DND-41 (cell line): Measurements from ENCODE around the gene NRDC.
A peak's percentile ranks its signal among the peaks of the same experiment; 100 is the strongest.
"Not testable (repeated sequence)": the region's sequence is repeated elsewhere in the genome, so short reads cannot be mapped to it uniquely, and the experiment has no call there.

Experiments used
- ATAC-seq: fragments of 200-7000 bp; cut with Tn5 transposase; 3 replicates; pipeline ENCODE4 v1.9.1; 2021; ENCODE audit warnings: low read depth; ENCODE audit not compliant: insufficient read depth
- DNase-seq: peaks from one replicate; pipeline ENCODE4 v3.0.0-alpha.2; 2020
- H2AFZ ChIP-seq: 2 replicates; pipeline ENCODE4 v1.6.0; 2012; ENCODE audit warnings: low read depth, low read length
- H3K27ac ChIP-seq: 2 replicates; pipeline ENCODE4 v1.5.1; 2012; ENCODE audit warnings: low read length, inconsistent platforms
- H3K27me3 ChIP-seq: fragments of 200-600 bp; sonication (generic); 2 replicates; pipeline ENCODE4 v1.6.0; 2012; ENCODE audit warnings: low read length, mild to moderate bottlenecking, inconsistent platforms; ENCODE audit not compliant: insufficient read depth, poor library complexity
- H3K36me3 ChIP-seq: 2 replicates; pipeline ENCODE4 v1.5.1; 2012; ENCODE audit warnings: low read length, inconsistent platforms; ENCODE audit not compliant: insufficient read depth
- H3K4me1 ChIP-seq: 2 replicates; pipeline ENCODE4 v1.5.1; 2012; ENCODE audit warnings: mild to moderate bottlenecking, low read length; ENCODE audit not compliant: insufficient read depth
- H3K4me2 ChIP-seq: 2 replicates; pipeline ENCODE4 v1.6.0; 2012; ENCODE audit warnings: mild to moderate bottlenecking, moderate library complexity, low read length, inconsistent platforms; ENCODE audit not compliant: insufficient read depth
- H3K4me3 ChIP-seq, 2 experiments: fragments of 200-600 bp in 1 of 2; shearing (Covaris generic) in 1 of 2; 2 replicates each; pipeline ENCODE4 v1.5.1; 2012 to 2016; ENCODE audit warnings: inconsistent platforms in 2 of 2, low read length in 2 of 2, mild to moderate bottlenecking in 2 of 2, low read depth in 1 of 2, moderate library complexity in 1 of 2
- H3K79me2 ChIP-seq: 2 replicates; pipeline ENCODE4 v1.6.0; 2012; ENCODE audit warnings: low read length, inconsistent platforms; ENCODE audit not compliant: insufficient read depth
- H3K9ac ChIP-seq: 2 replicates; pipeline ENCODE4 v1.6.0; 2012; ENCODE audit warnings: low read depth, mild to moderate bottlenecking, inconsistent platforms, low read length, moderate library complexity
- H3K9me3 ChIP-seq: 2 replicates; pipeline ENCODE4 v1.5.1; 2012; ENCODE audit warnings: low read length, moderate library complexity, mild to moderate bottlenecking, inconsistent platforms; ENCODE audit not compliant: insufficient read depth, severe bottlenecking
- H4K20me1 ChIP-seq: 2 replicates; pipeline ENCODE4 v1.6.0; 2012; ENCODE audit warnings: low read length; ENCODE audit not compliant: insufficient read depth
- EZH2 ChIP-seq: IDR thresholded peaks from 3 replicates; pipeline ENCODE4 v1.6.1; 2012; ENCODE audit warnings: borderline replicate concordance, low read depth, mild to moderate bottlenecking, moderate library complexity, low read length, inconsistent platforms; ENCODE audit not compliant: severe bottlenecking
- TF ChIP-seq, protein P1 (sequence below): IDR thresholded peaks from 2 replicates; pipeline ENCODE4 v1.5.1; 2012; ENCODE audit warnings: borderline replicate concordance, low read length, moderate library complexity, mild to moderate bottlenecking; ENCODE audit not compliant: poor library complexity, severe bottlenecking; ENCODE audit errors: extremely low read depth

Gene NRDC

DNA sequence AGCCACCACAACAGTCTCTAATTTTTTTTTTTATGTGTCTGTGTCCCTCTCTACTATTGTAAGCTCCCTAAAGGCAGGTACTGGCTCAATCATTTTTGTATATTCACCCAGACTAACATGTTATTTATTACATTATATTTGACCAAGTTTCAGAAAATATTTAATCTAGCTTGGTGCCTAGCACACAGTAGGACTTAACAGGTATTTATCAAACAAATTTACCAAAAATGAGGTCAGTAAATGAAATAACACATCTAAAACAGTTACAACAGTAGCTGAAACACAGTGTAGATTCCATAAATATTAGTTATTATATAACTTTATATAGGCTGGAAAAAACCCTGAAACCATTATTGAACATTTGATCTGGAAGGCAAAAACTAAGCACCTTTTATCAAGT is 2.7 kb downstream of the NRDC start:
- Histone ChIP-seq H3K27ac (no peak overlapping the region), H3K36me3 (peaks cover 18% of the 10 kb centered on the region), H3K79me2 (peaks cover 81% of the 10 kb centered on the region), H3K4me2 (peak overlapping the region; percentile 95), H3K4me1 (peaks cover 58% of the 10 kb centered on the region), H3K4me3 (peak overlapping the region; percentile 5 to 37; a peak in 2 of 4 replicates), H4K20me1 (peaks cover 25% of the 10 kb centered on the region; the same call in 1 of the 2 replicates), H2AFZ (no peak overlapping the region), H3K9ac (peak overlapping the region; percentile 83), H3K9me3 (no peaks in the 10 kb centered on the region), H3K27me3 (no peaks in the 10 kb centered on the region)
- TF ChIP-seq, protein P1, sequence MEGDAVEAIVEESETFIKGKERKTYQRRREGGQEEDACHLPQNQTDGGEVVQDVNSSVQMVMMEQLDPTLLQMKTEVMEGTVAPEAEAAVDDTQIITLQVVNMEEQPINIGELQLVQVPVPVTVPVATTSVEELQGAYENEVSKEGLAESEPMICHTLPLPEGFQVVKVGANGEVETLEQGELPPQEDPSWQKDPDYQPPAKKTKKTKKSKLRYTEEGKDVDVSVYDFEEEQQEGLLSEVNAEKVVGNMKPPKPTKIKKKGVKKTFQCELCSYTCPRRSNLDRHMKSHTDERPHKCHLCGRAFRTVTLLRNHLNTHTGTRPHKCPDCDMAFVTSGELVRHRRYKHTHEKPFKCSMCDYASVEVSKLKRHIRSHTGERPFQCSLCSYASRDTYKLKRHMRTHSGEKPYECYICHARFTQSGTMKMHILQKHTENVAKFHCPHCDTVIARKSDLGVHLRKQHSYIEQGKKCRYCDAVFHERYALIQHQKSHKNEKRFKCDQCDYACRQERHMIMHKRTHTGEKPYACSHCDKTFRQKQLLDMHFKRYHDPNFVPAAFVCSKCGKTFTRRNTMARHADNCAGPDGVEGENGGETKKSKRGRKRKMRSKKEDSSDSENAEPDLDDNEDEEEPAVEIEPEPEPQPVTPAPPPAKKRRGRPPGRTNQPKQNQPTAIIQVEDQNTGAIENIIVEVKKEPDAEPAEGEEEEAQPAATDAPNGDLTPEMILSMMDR = no peak
- no peak for TF ChIP-seq EZH2
- DNase-seq (no peak), ATAC-seq (no peak)

DNA sequence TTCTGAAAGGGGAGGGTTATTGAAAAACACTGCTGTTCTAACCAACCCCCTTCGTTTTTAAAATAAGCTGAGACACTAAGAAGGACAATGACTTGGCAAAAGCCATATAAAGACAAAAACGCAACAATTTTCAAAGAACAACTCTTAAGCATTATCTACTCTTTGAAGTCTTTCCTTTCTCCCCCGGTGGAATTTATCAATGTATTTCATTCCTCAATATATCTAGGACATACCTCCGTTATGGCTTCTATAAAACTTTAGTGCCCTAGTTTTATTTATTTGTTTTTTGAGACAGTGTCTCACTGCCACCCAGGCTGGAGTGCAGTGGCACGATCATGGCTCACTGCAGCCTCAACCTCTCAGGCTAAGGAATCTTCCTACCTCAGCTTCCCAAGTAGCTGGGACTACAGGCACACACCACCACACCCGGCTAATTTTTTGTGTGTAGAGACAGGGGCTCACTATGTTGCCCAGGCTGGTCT is 3.2 kb downstream of the NRDC start:
- Histone ChIP-seq H3K9me3 (no peaks in the 10 kb centered on the region), H3K4me2 (peak overlapping the region; percentile 95), H2AFZ (no peak overlapping the region), H4K20me1 (peaks cover 25% of the 10 kb centered on the region; the same call in 1 of the 2 replicates), H3K27me3 (no peaks in the 10 kb centered on the region), H3K27ac (no peak overlapping the region), H3K79me2 (peaks cover 85% of the 10 kb centered on the region), H3K36me3 (peaks cover 18% of the 10 kb centered on the region), H3K4me1 (peaks cover 58% of the 10 kb centered on the region), H3K4me3 (peak overlapping the region in 1 of 2 experiments; percentile 37; a peak in 1 of 4 replicates), H3K9ac (no peak overlapping the region; the same call in 1 of the 2 replicates)
- TF ChIP-seq, protein P1 = no peak
- no peak for TF ChIP-seq EZH2
- ATAC-seq = no peak
- no peak for DNase-seq

DNA sequence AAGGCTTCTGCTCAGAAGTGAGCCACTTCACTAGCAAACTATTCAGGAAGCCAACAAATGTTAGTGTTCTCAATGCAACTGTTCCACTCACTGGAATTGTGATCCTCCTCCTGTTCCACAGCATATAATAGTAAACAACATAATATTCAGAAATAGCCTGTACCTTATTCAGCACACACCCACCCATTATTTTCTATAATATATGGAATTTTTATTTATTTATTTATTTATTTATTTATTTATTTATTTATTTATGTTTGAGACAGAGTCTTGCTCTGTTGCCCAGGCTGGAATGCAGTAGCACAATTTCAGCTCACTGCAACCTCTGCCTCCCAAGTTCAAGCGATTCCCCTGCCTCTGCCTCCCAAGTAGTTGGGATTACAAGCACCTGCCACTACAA is 5.3 kb downstream of the NRDC start:
- peaks cover 98% of the 10 kb centered on the region for H3K79me2 ChIP-seq
- not testable (repeated sequence) for ATAC-seq, DNase-seq, H3K27ac ChIP-seq, H3K27me3 ChIP-seq, H2AFZ ChIP-seq, H3K4me3 ChIP-seq, H3K9ac ChIP-seq, H3K9me3 ChIP-seq
- peaks cover 47% of the 10 kb centered on the region for H3K4me1 ChIP-seq
- peak overlapping the region; percentile 19; the same call in 1 of the 2 replicates for H3K4me2 ChIP-seq
- H4K20me1 ChIP-seq = peaks cover 34% of the 10 kb centered on the region; the same call in 1 of the 2 replicates
- H3K36me3 ChIP-seq = peaks cover 22% of the 10 kb centered on the region

DNA sequence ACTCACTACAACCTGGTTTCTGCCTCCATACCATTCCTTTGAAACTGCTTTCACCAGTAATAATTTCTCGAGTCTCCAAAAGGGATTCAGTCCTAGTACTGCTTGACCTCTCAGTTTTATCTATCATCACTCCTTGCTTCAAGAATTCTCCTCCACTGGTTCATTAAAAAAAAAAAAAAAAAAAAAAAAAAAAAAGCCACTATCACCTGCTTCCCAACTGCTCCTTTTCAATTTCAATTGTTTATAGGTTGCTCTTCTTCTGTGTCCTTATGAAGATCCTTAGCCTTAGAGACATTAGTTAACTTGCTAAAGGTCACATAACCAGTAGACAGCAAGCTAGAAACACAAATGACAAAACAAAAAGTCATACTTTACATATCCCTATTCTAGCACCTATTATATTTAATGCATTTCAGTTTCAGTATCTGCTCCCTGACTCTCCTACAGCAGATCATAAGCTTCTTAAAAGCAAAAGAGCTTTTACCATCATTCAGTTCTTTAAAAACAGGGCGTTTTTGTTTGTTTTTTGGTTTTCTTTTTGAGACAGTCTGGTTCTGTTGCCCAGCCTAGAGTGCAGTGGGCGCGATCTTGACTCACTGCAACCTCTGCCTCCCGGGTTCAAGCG is 7.1 kb downstream of the NRDC start:
- no peak overlapping the region for H2AFZ ChIP-seq
- peaks cover 26% of the 10 kb centered on the region for H3K36me3 ChIP-seq
- H3K9ac ChIP-seq = no peak overlapping the region
- no peak for DNase-seq
- no peak overlapping the region for H3K27ac ChIP-seq
- peaks cover 32% of the 10 kb centered on the region for H3K4me1 ChIP-seq
- no peaks in the 10 kb centered on the region for H3K9me3 ChIP-seq
- TF ChIP-seq, protein P1 = no peak
- no peak for TF ChIP-seq EZH2
- no peak overlapping the region for H3K4me2 ChIP-seq
- no peak overlapping the region for H3K4me3 ChIP-seq
- H3K27me3 ChIP-seq = no peaks in the 10 kb centered on the region
- peaks cover 98% of the 10 kb centered on the region for H3K79me2 ChIP-seq
- no peak; the same call in 2 of the 3 replicates for ATAC-seq
- H4K20me1 ChIP-seq = peaks cover 31% of the 10 kb centered on the region; the same call in 1 of the 2 replicates
